ENCODE measurements around the gene VAPA.
"Not testable (repeated sequence)": the region's sequence is repeated elsewhere in the genome, so short reads cannot be mapped to it uniquely, and the experiment has no call there.

DNA sequence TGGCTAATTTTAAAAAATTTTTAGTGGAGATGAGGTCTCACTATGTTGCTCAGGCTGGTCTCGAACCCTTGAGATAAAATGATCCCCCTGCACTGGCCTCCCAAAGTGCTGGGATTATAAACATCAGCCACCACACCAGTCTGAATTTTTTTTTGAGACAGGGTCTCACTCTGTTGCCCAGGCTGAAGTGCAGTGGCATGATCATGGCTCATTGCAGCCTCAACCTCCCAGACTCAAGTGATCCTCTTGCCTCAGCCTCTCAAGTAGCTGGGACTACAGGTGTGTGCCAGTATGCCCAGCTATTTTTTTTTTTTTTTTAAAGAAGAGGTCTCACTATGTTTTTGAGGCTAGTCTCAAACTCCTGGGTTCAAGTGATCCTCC lies 14.3 kb upstream of the VAPA start:
- TF ChIP-seq, protein P1, sequence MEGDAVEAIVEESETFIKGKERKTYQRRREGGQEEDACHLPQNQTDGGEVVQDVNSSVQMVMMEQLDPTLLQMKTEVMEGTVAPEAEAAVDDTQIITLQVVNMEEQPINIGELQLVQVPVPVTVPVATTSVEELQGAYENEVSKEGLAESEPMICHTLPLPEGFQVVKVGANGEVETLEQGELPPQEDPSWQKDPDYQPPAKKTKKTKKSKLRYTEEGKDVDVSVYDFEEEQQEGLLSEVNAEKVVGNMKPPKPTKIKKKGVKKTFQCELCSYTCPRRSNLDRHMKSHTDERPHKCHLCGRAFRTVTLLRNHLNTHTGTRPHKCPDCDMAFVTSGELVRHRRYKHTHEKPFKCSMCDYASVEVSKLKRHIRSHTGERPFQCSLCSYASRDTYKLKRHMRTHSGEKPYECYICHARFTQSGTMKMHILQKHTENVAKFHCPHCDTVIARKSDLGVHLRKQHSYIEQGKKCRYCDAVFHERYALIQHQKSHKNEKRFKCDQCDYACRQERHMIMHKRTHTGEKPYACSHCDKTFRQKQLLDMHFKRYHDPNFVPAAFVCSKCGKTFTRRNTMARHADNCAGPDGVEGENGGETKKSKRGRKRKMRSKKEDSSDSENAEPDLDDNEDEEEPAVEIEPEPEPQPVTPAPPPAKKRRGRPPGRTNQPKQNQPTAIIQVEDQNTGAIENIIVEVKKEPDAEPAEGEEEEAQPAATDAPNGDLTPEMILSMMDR (conservative IDR thresholded peaks at IDR 0.05; ENCODE audit: low read depth, low read length): not testable (repeated sequence)
- TF ChIP-seq FOS (IDR thresholded peaks at IDR 0.05; ENCODE audit: low read depth, low read length); MXI1 (IDR thresholded peaks at IDR 0.05; ENCODE audit: borderline replicate concordance, low read depth, low read length); CHD1 (IDR thresholded peaks at IDR 0.05; ENCODE audit: low read depth, low read length); POLR2A (IDR thresholded peaks at IDR 0.05; ENCODE audit: low read depth, low read length); MAZ (IDR thresholded peaks at IDR 0.05; ENCODE audit: borderline replicate concordance, low read depth, low read length); RCOR1 (IDR thresholded peaks at IDR 0.05; ENCODE audit: insufficient replicate concordance, low read length); BHLHE40 (IDR thresholded peaks at IDR 0.05; ENCODE audit: low read depth, low read length); RAD21 (IDR thresholded peaks at IDR 0.05; ENCODE audit: low read length): not testable (repeated sequence)
- TF ChIP-seq, protein P2, sequence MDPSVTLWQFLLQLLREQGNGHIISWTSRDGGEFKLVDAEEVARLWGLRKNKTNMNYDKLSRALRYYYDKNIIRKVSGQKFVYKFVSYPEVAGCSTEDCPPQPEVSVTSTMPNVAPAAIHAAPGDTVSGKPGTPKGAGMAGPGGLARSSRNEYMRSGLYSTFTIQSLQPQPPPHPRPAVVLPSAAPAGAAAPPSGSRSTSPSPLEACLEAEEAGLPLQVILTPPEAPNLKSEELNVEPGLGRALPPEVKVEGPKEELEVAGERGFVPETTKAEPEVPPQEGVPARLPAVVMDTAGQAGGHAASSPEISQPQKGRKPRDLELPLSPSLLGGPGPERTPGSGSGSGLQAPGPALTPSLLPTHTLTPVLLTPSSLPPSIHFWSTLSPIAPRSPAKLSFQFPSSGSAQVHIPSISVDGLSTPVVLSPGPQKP (IDR thresholded peaks at IDR 0.05; ENCODE audit: borderline replicate concordance, low read depth, low read length): not testable (repeated sequence)
- TF ChIP-seq, protein P3, sequence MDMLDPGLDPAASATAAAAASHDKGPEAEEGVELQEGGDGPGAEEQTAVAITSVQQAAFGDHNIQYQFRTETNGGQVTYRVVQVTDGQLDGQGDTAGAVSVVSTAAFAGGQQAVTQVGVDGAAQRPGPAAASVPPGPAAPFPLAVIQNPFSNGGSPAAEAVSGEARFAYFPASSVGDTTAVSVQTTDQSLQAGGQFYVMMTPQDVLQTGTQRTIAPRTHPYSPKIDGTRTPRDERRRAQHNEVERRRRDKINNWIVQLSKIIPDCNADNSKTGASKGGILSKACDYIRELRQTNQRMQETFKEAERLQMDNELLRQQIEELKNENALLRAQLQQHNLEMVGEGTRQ (IDR thresholded peaks at IDR 0.05; ENCODE audit: low read depth, low read length): not testable (repeated sequence)

Measured in IMR-90 (cell line).